Bronchial epithelial cell (primary cell): ENCODE data around the gene CPPED1. TPM values are rescaled to one million over a fixed set of nuclear protein-coding genes. Genes with fewer than 3 reads are reported as not detected.

Experiments
- DNase-seq: peaks from one replicate; pipeline ENCODE4 v3.0.0-alpha.2; 2010; ENCODE audit warnings: low read depth
- FAIRE-seq: peaks from 2 replicates; lab custom pipeline; 2011; peaks lifted over from hg19 to GRCh38; lab: Jason Lieb, UNC
- H3K27me3 ChIP-seq: 2 replicates; pipeline ENCODE4 v1.5.1; 2011; ENCODE audit warnings: low read length; ENCODE audit not compliant: control insufficient read depth, insufficient read depth
- H3K36me3 ChIP-seq: 2 replicates; pipeline ENCODE4 v1.5.1; 2011; ENCODE audit warnings: low read length; ENCODE audit not compliant: control insufficient read depth, insufficient read depth
- H3K4me3 ChIP-seq: 2 replicates; pipeline ENCODE4 v1.5.1; 2011; ENCODE audit warnings: mild to moderate bottlenecking, low read depth, low read length, control low read depth
- total RNA-seq: library from RNA; depleted of rRNA; stranded (reverse); fragments of >200 nt; gene quantifications from 2 replicates; pipeline ENCODE4 v1.2.1, GENCODE V29; 2014
- TF ChIP-seq, protein P1 (sequence below): IDR thresholded peaks from 2 replicates; pipeline ENCODE4 v1.5.1; 2011; ENCODE audit warnings: mild to moderate bottlenecking, moderate library complexity, low read length, control low read depth, inconsistent platforms; ENCODE audit not compliant: insufficient read depth, severe bottlenecking

CPPED1 gene
- total RNA-seq, 1 donor from 2014 or later = 5.8 TPM

GRCh38 chr16:12781777-12782176 is 21.9 kb downstream of the CPPED1 start:
- FAIRE-seq = no peak
- Histone ChIP-seq H3K36me3 (no peaks in the 10 kb centered on the region), H3K4me3 (no peak overlapping the region), H3K27me3 (no peaks in the 10 kb centered on the region)
- TF ChIP-seq, protein P1, sequence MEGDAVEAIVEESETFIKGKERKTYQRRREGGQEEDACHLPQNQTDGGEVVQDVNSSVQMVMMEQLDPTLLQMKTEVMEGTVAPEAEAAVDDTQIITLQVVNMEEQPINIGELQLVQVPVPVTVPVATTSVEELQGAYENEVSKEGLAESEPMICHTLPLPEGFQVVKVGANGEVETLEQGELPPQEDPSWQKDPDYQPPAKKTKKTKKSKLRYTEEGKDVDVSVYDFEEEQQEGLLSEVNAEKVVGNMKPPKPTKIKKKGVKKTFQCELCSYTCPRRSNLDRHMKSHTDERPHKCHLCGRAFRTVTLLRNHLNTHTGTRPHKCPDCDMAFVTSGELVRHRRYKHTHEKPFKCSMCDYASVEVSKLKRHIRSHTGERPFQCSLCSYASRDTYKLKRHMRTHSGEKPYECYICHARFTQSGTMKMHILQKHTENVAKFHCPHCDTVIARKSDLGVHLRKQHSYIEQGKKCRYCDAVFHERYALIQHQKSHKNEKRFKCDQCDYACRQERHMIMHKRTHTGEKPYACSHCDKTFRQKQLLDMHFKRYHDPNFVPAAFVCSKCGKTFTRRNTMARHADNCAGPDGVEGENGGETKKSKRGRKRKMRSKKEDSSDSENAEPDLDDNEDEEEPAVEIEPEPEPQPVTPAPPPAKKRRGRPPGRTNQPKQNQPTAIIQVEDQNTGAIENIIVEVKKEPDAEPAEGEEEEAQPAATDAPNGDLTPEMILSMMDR = no peak
- no peak for DNase-seq

GRCh38 chr16:12780467-12780866 is 23.2 kb downstream of the CPPED1 start:
- Histone ChIP-seq H3K27me3 (no peaks in the 10 kb centered on the region), H3K36me3 (no peaks in the 10 kb centered on the region), H3K4me3 (no peak overlapping the region)
- no peak for FAIRE-seq
- no peak for DNase-seq
- TF ChIP-seq, protein P1 = no peak

GRCh38 chr16:12778726-12779125 is 25.0 kb downstream of the CPPED1 start:
- FAIRE-seq = no peak
- H3K27me3 ChIP-seq = no peaks in the 10 kb centered on the region
- TF ChIP-seq, protein P1 = no peak
- H3K4me3 ChIP-seq = no peak overlapping the region
- no peak for DNase-seq
- H3K36me3 ChIP-seq = no peaks in the 10 kb centered on the region

GRCh38 chr16:12775656-12776236 is 27.9 kb downstream of the CPPED1 start:
- no peak overlapping the region for H3K4me3 ChIP-seq
- no peaks in the 10 kb centered on the region for H3K36me3 ChIP-seq
- FAIRE-seq (no peak), DNase-seq (no peak)
- H3K27me3 ChIP-seq = no peaks in the 10 kb centered on the region
- TF ChIP-seq, protein P1 = no peak

DNA sequence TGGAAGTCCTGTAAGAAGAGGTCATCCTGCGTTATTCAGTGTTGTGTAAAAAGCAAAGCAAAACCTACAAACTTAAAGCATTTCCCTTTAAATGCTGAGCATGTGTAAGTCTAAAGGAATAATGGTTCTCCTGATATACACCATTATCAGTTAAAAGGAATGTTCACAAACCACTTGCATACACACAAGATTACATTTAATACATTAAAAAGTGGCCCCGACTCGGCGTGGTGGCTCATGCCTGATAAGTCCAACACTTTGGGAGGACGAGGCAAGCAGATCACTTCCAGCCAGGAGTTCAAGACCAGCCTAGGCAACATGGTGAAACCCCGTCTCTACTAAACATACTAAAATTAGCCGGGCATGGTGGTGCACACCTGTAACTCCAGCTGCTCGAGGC is 30.5 kb downstream of the CPPED1 start:
- no peaks in the 10 kb centered on the region for H3K36me3 ChIP-seq

More for the DNA sequence above, 30.5 kb downstream of the CPPED1 start:
- FAIRE-seq (no peak), DNase-seq (no peak)
- Histone ChIP-seq H3K27me3 (no peaks in the 10 kb centered on the region), H3K4me3 (no peak overlapping the region)
- TF ChIP-seq, protein P1 = no peak
